Upper lobe of left lung (tissue), 6 donors: ENCODE data around the gene HTATIP2. TPM values are rescaled to one million over a fixed set of nuclear protein-coding genes. Genes with fewer than 3 reads are reported as not detected.

ENCODE experiments used
- ATAC-seq, 2 donors: fragments of 200-7000 bp; cut with Tn5 transposase; one replicate each; pipeline ENCODE4 v1.9.1; 2022; ENCODE audit warnings: mild to moderate bottlenecking in 2 of 2, moderate library complexity in 2 of 2; ENCODE audit not compliant: low FRiP score in 2 of 2
- DNase-seq, 2 donors: peaks; one replicate each; pipeline ENCODE4 v3.0.0-alpha.2; 2019 to 2020
- H3K27ac ChIP-seq, 4 donors: fragments of 200-600 bp; sonication (generic); one replicate each; pipeline ENCODE4 v1.5.1; 2016 to 2019
- H3K27me3 ChIP-seq, 4 donors: fragments of 200-600 bp; sonication (generic); one replicate each; pipeline ENCODE4 v1.5.1; 2017 to 2019
- H3K36me3 ChIP-seq, 4 donors: fragments of 200-600 bp; sonication (generic); one replicate each; pipeline ENCODE4 v1.5.1; 2016 to 2019
- H3K4me1 ChIP-seq, 4 donors: fragments of 200-600 bp; sonication (generic); one replicate each; pipeline ENCODE4 v1.5.1; 2018 to 2019
- H3K4me3 ChIP-seq, 4 donors: fragments of 200-600 bp; sonication (generic); one replicate each; pipeline ENCODE4 v1.5.1; 2017 to 2019; ENCODE audit warnings: mild to moderate bottlenecking in 2 of 4, moderate library complexity in 1 of 4
- H3K9me3 ChIP-seq, 4 donors: fragments of 200-600 bp; sonication (generic); one replicate each; pipeline ENCODE4 v1.5.1; 2018 to 2019
- CTCF ChIP-seq, 6 experiments: fragments of 450-650 bp in 4 of 6; fragments of 200-600 bp in 2 of 6; sonication (generic) in 2 of 6; IDR thresholded peaks; one replicate each; pipeline ENCODE4 v1.5.1; 2016 to 2019; ENCODE audit warnings: antibody characterized with exemption in 6 of 6
- EP300 ChIP-seq, 4 donors: sonication (generic); formaldehyde crosslinking; IDR thresholded peaks; one replicate each; pipeline ENCODE4 v1.5.1; 2017; ENCODE audit warnings: antibody characterized with exemption in 4 of 4, control low read depth in 2 of 4
- POLR2A ChIP-seq, 4 donors: fragments of 450-650 bp; IDR thresholded peaks; one replicate each; pipeline ENCODE4 v1.5.1; 2016 to 2017; ENCODE audit warnings: antibody characterized with exemption in 4 of 4, mild to moderate bottlenecking in 2 of 4
- POLR2AphosphoS5 ChIP-seq, 2 donors: sonication (generic); formaldehyde crosslinking; IDR thresholded peaks; one replicate each; pipeline ENCODE4 v1.5.1; 2017; ENCODE audit warnings: antibody characterized with exemption in 2 of 2
- WGBS, 2 donors: methylation state at CpG; one replicate each; pipeline ENCODE4 v1.1.5; 2017 to 2018; 5-methylcytosine and 5-hydroxymethylcytosine counted together
- total RNA-seq, 6 donors: library from RNA; depleted of rRNA in 4 of 6; stranded (reverse); fragments of >200 nt in 4 of 6; gene quantifications; one replicate each; pipeline versions ENCODE4 v1.1.0 to v1.2.1, GENCODE V29; 2016 to 2021
- donor health status: DM: no; HTN: no; CAD: no; lungs with moderate emphysema.
- donor health status: DM: no; HTN: yes; CAD: no; lungs with severe emphysema.

HTATIP2 gene
- total RNA-seq, 6 donors from 2014 or later = 19.9 to 97.8 (median 51.6) TPM

GRCh38 chr11:20421946-20422345, 58.4 kb downstream of the HTATIP2 start:
- Histone ChIP-seq H3K4me1 (no peaks in the 10 kb centered on the region), H3K36me3 (peaks cover 0 to 8% (median 2%) of the 10 kb centered on the region in 4 donors), H3K9me3 (no peaks in the 10 kb centered on the region), H3K27ac (no peak overlapping the region), H3K27me3 (no peaks in the 10 kb centered on the region), H3K4me3 (no peak overlapping the region)
- DNase-seq (no peak), ATAC-seq (no peak)
- TF ChIP-seq POLR2AphosphoS5 (IDR thresholded peaks at IDR 0.05) (no peak), POLR2A (IDR thresholded peaks at IDR 0.05) (no peak), EP300 (IDR thresholded peaks at IDR 0.05) (no peak), CTCF (IDR thresholded peaks at IDR 0.05) (no peak)
- 48 to 96% methylated on average over 2 of the region's 2 CpGs for WGBS, 2 donors

GRCh38 chr11:20429216-20429615, 65.7 kb downstream of the HTATIP2 start:
- 92 to 94% methylated on average over 5 of the region's 5 CpGs for WGBS, 2 donors
- ATAC-seq = no peak
- no peak overlapping the region for H3K4me3 ChIP-seq
- no peak for DNase-seq
- no peak overlapping the region for H3K27ac ChIP-seq
- no peaks in the 10 kb centered on the region for H3K9me3 ChIP-seq
- TF ChIP-seq EP300 (IDR thresholded peaks at IDR 0.05) (no peak), POLR2AphosphoS5 (IDR thresholded peaks at IDR 0.05) (no peak), CTCF (IDR thresholded peaks at IDR 0.05) (no peak)
- peaks cover 0 to 8% (median 0%) of the 10 kb centered on the region in 4 donors for H3K36me3 ChIP-seq
- H3K4me1 ChIP-seq = no peaks in the 10 kb centered on the region
- H3K27me3 ChIP-seq = no peaks in the 10 kb centered on the region

Other genes starting within 250 kb of the HTATIP2 start
- not detected for gene DBX1, start 203.2 kb upstream of the HTATIP2 start, total RNA-seq
- 10 to 100 TPM in 5 of 6 donors, 1 to 10 TPM in 1; 7.6 to 31.4 (median 13.1) TPM for gene PRMT3, start 24.0 kb downstream of the HTATIP2 start, total RNA-seq
- not detected for gene SLC6A5, start 235.9 kb downstream of the HTATIP2 start, total RNA-seq